GM19025 (cell line): Measurements from ENCODE around the gene FAM241A.
A peak's percentile ranks its signal among the peaks of the same experiment; 100 is the strongest.
"Not testable (repeated sequence)": the region's sequence is repeated elsewhere in the genome, so short reads cannot be mapped to it uniquely, and the experiment has no call there.

ENCODE experiments used
- ATAC-seq: cut with Tn5 transposase; IDR thresholded peaks from one replicate; pipeline ENCODE4 v1.9.1; 2021; ENCODE audit warnings: mild to moderate bottlenecking, low read depth, moderate library complexity; ENCODE audit not compliant: unreplicated experiment

The FAM241A gene

GRCh38 chr4:112136551-112136950 lies 8.7 kb upstream of the FAM241A start:
- no peak for ATAC-seq

GRCh38 chr4:112138538-112138937 lies 6.7 kb upstream of the FAM241A start:
- no peak for ATAC-seq

- no peak for ATAC-seq
Measured at GRCh38 chr4:112140536-112140935, 4.7 kb upstream of the FAM241A start.

- ATAC-seq = no peak
Measured at GRCh38 chr4:112141366-112142138, 3.7 kb upstream of the FAM241A start.

GRCh38 chr4:112142182-112142581 lies 3.1 kb upstream of the FAM241A start:
- no peak for ATAC-seq

GRCh38 chr4:112143781-112144180 lies 1.5 kb upstream of the FAM241A start:
- ATAC-seq = no peak

GRCh38 chr4:112144546-112145325 lies 518 bp upstream of the FAM241A start:
- no peak for ATAC-seq

- peak; percentile 44 for ATAC-seq
Measured at GRCh38 chr4:112145790-112146501, 692 bp downstream of the FAM241A start.

- no peak for ATAC-seq
Measured at GRCh38 chr4:112146502-112146813, 1.2 kb downstream of the FAM241A start.

GRCh38 chr4:112147697-112148096 lies 2.4 kb downstream of the FAM241A start:
- no peak for ATAC-seq

GRCh38 chr4:112150920-112151319 lies 5.7 kb downstream of the FAM241A start:
- no peak for ATAC-seq

GRCh38 chr4:112152521-112152920 lies 7.3 kb downstream of the FAM241A start:
- no peak for ATAC-seq

- ATAC-seq = no peak
Measured at GRCh38 chr4:112153211-112153791, 8.0 kb downstream of the FAM241A start.

- no peak for ATAC-seq
Measured at GRCh38 chr4:112156112-112156511, 10.9 kb downstream of the FAM241A start.

- ATAC-seq = no peak
Measured at GRCh38 chr4:112156553-112156952, 11.3 kb downstream of the FAM241A start.

GRCh38 chr4:112163706-112164105 lies 18.5 kb downstream of the FAM241A start:
- not testable (repeated sequence) for ATAC-seq

GRCh38 chr4:112167794-112168193 lies 22.5 kb downstream of the FAM241A start:
- ATAC-seq = no peak

- ATAC-seq = no peak
Measured at GRCh38 chr4:112168719-112169500, 23.7 kb downstream of the FAM241A start.

GRCh38 chr4:112170451-112170993 lies 25.3 kb downstream of the FAM241A start:
- no peak for ATAC-seq
